GM23338 (cell line): Measurements from ENCODE around the gene TMEM176B. TPM values are rescaled to one million over a fixed set of nuclear protein-coding genes. Genes with fewer than 3 reads are reported as not detected.

Experiments used
- ATAC-seq: fragments of 200-7000 bp; cut with Tn5 transposase; 3 replicates; pipeline ENCODE4 v1.9.1; 2020
- DNase-seq: peaks from one replicate; pipeline ENCODE4 v3.0.0-alpha.2; 2015; ENCODE audit warnings: low spot score
- H2AFZ ChIP-seq: fragments of 200-600 bp; sonication (generic); 2 replicates; pipeline ENCODE4 v1.8.0; 2016; ENCODE audit warnings: antibody characterized with exemption, mild to moderate bottlenecking, moderate library complexity
- H3F3A ChIP-seq: fragments of 200-600 bp; sonication (generic); replicated peaks from 2 replicates; pipeline ENCODE4 v1.8.0; 2017; ENCODE audit warnings: antibody characterized with exemption, mixed run types, low read depth
- H3K27ac ChIP-seq: fragments of 200-600 bp; sonication (generic); 2 replicates; pipeline ENCODE4 v1.6.1; 2016; ENCODE audit warnings: low read depth
- H3K27me3 ChIP-seq: fragments of 200-600 bp; sonication (generic); 2 replicates; pipeline ENCODE4 v1.8.0; 2016; ENCODE audit warnings: mild to moderate bottlenecking, mixed run types, moderate library complexity; ENCODE audit not compliant: insufficient read depth
- H3K36me3 ChIP-seq: fragments of 200-600 bp; sonication (generic); 2 replicates; pipeline ENCODE4 v1.8.0; 2016; ENCODE audit warnings: mild to moderate bottlenecking; ENCODE audit not compliant: insufficient read depth
- H3K4me1 ChIP-seq: fragments of 200-600 bp; sonication (generic); 2 replicates; pipeline ENCODE4 v1.8.0; 2016; ENCODE audit warnings: mild to moderate bottlenecking, moderate library complexity; ENCODE audit not compliant: insufficient read depth
- H3K4me2 ChIP-seq: fragments of 200-600 bp; sonication (generic); 2 replicates; pipeline ENCODE4 v1.7.1; 2017; ENCODE audit warnings: mixed run types
- H3K4me3 ChIP-seq: fragments of 200-600 bp; sonication (generic); 2 replicates; pipeline ENCODE4 v1.6.1; 2016; ENCODE audit warnings: mixed run types
- H3K79me2 ChIP-seq: fragments of 200-600 bp; sonication (generic); replicated peaks from 2 replicates; pipeline ENCODE4 v1.8.0; 2017; ENCODE audit warnings: mild to moderate bottlenecking; ENCODE audit not compliant: insufficient read depth
- H3K9me2 ChIP-seq: fragments of 200-600 bp; sonication (generic); 2 replicates; pipeline ENCODE4 v1.8.0; 2017; ENCODE audit not compliant: insufficient read depth
- H4K20me1 ChIP-seq: fragments of 200-600 bp; sonication (generic); replicated peaks from 2 replicates; pipeline ENCODE4 v1.8.0; 2017; ENCODE audit warnings: mild to moderate bottlenecking; ENCODE audit not compliant: insufficient read depth
- H3K27ac Mint-ChIP-seq: 2 replicates; pipeline ENCODE4 v1.8.0; 2020; ENCODE audit warnings: inconsistent platforms, mild to moderate bottlenecking, moderate library complexity, mixed read lengths
- H3K27me3 Mint-ChIP-seq: 3 replicates; pipeline ENCODE4 v1.8.0; 2022; ENCODE audit warnings: low read depth, mild to moderate bottlenecking, moderate library complexity, mixed read lengths, inconsistent platforms; ENCODE audit not compliant: insufficient read depth, poor library complexity
- H3K36me3 Mint-ChIP-seq: 3 replicates; pipeline ENCODE4 v1.8.0; 2021; ENCODE audit warnings: low read depth, mild to moderate bottlenecking, inconsistent platforms, moderate library complexity, mixed read lengths
- H3K4me1 Mint-ChIP-seq: 3 replicates; pipeline ENCODE4 v1.8.0; 2020; ENCODE audit warnings: mild to moderate bottlenecking, inconsistent platforms, mixed read lengths
- H3K4me3 Mint-ChIP-seq: 3 replicates; pipeline ENCODE4 v1.8.0; 2021; ENCODE audit warnings: moderate library complexity, mild to moderate bottlenecking, inconsistent platforms, mixed read lengths
- H3K9me3 Mint-ChIP-seq: 3 replicates; pipeline ENCODE4 v1.8.0; 2020; ENCODE audit warnings: moderate library complexity, mild to moderate bottlenecking, inconsistent platforms, mixed read lengths
- EZH2 ChIP-seq: fragments of 200-600 bp; sonication (generic); IDR thresholded peaks from one replicate; pipeline ENCODE4 v1.8.0; 2017; ENCODE audit warnings: antibody characterized with exemption, mild to moderate bottlenecking, low read depth; ENCODE audit not compliant: unreplicated experiment
- EZH2phosphoT487 ChIP-seq: fragments of 200-600 bp; sonication (generic); IDR thresholded peaks from one replicate; pipeline ENCODE4 v1.8.1; 2018; ENCODE audit warnings: antibody characterized with exemption; ENCODE audit not compliant: unreplicated experiment
- ZNF462 ChIP-seq: fragments of 250-450 bp; sonication (Bioruptor Pico); IDR thresholded peaks from 2 replicates; pipeline ENCODE4 v1.5.0; 2020; ENCODE audit warnings: mild to moderate bottlenecking, moderate library complexity
- long read RNA-seq: library from polyadenylated mRNA; unstranded; transcript quantifications from one replicate; pipeline ENCODE4 v2.0.0, GENCODE V29; 2020; ENCODE audit not compliant: unreplicated experiment
- polyA plus RNA-seq: library from polyadenylated mRNA; unstranded; fragments of >200 nt; fragmentation: Nextera tagmentation; extraction: Ambion mirVana; gene quantifications from 2 replicates; pipeline ENCODE4 v1.2.1, GENCODE V29; 2016
- total RNA-seq: library from RNA; depleted of rRNA; stranded (reverse); fragments of >200 nt; shearing (Covaris generic); gene quantifications from 2 replicates; pipeline ENCODE4 v1.2.3, GENCODE V29; 2014; rRNA removed

Gene TMEM176B
- total RNA-seq (0.35 and 0.47 TPM in 2 replicates), polyA plus RNA-seq (0.42 and 0.83 TPM in 2 replicates)
- long read RNA-seq, result 0 reads

- Mint-ChIP-seq H3K27me3 (peaks cover 44% of the 10 kb centered on the region), H3K36me3 (no peaks in the 10 kb centered on the region; the same call in 1 of the 3 replicates), H3K4me3 (peak within 1 kb of the TSS; percentile 68), H3K9me3 (no peaks in the 10 kb centered on the region; the same call in none of the 3 replicates), H3K4me1 (peaks cover 19% of the 10 kb centered on the region), H3K27ac (no peak within 1 kb of the TSS)
- Histone ChIP-seq H3K79me2 (no peaks in the 10 kb centered on the region), H4K20me1 (peaks cover 3% of the 10 kb centered on the region; the same call in 1 of the 2 replicates), H3K4me1 (no peaks in the 10 kb centered on the region), H3K27ac (no peak within 1 kb of the TSS), H3F3A (no peaks in the 10 kb centered on the region), H3K27me3 (peaks cover 85% of the 10 kb centered on the region), H3K9me2 (no peaks in the 10 kb centered on the region), H3K4me3 (peak within 1 kb of the TSS; percentile 66), H2AFZ (peak within 1 kb of the TSS; percentile 96), H3K4me2 (peak within 1 kb of the TSS; percentile 90), H3K36me3 (no peaks in the 10 kb centered on the region)
- DNase-seq (peak; percentile 40), ATAC-seq (peak; percentile 37)
- TF ChIP-seq EZH2phosphoT487, result peak; percentile 21
- TF ChIP-seq ZNF462 (CRISPR knock-in tag), result no peak
- peak; percentile 89 for TF ChIP-seq EZH2
Measured at GRCh38 chr7:150799741-150800580, at the start of gene TMEM176B. TMEM176B (minus strand) TSS chr7:150800364; CDS start chr7:150796569, 3,795 bp downstream.
